ENCODE results near the gene GLOD5.
"Not testable (repeated sequence)": the region's sequence is repeated elsewhere in the genome, so short reads cannot be mapped to it uniquely, and the experiment has no call there.

The GLOD5 gene

GRCh38 chrX:48794911-48795515 is 33.5 kb downstream of the GLOD5 start:
- DNase-seq = no peak

DNA sequence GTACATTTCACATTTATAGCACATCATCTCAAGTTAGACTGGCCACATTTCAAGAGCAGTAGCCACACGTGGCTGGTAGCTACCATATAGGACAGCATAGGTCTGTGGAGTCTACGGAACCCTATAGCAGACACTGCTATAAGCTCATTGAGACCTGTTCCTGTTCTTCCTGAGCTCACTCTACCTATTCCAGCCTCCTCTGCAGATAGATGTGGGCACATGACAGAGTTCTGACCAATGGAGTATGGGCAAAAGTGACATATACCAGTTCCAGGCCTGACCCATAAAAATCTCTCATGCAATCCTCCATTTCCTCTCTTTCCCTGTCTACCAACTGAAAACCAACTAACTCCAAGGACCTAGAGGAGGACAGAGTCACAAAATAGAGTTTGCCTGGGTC is 36.8 kb downstream of the GLOD5 start:
- DNase-seq = no peak

- no peak for DNase-seq
These were observed 39.2 kb downstream of the GLOD5 start for GRCh38 chrX:48800574-48801279.

DNA sequence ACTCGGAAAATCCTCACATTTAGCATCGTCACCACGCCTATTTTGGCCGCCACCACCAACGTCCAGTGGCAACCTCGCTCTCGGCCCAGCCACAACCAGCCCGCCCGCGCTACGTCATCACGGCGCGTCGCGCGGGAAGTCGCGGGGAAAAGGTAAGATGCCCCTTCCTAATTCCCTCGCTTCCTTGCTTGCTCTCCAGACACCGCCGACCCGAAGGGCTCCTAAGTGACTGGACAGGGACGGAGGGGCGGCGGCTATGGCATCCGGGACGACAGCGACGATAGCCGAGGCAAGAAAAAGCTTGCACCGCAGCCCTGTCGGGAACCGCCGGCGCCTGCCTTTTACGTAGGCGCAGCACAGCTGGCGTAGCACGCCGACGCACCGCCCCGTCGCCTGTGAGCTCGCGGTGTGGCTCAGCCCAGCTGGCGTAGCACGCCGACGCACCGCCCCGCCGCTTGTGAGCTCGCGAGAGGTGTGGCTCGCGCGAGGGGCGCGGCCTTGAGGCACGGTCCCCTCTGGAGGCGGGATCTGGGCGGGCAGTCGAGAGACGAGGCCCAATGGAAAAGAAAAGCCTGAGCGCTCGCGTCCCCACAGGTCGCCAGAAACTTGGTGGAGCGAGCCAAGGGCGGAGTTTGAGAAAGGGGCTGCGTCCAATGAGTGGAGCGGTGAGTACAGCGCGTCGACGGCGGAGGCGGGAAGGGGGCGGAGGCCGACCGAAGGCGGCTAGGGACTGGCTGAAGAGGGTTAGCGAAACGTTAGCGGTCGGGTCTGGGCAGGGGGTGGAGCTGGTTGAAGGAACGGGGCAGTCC is 39.9 kb downstream of the GLOD5 start, which contains the start of gene HDAC6:
Gene HDAC6, plus strand, starts transcription at position 788 of the 809 bp plus-strand sequence. CDS start 626 bp downstream, outside the sequence.
- DNase-seq = peak; percentile 95

- DNase-seq = peak; percentile 33
These were observed 40.8 kb downstream of the GLOD5 start for GRCh38 chrX:48802089-48802904.

DNA sequence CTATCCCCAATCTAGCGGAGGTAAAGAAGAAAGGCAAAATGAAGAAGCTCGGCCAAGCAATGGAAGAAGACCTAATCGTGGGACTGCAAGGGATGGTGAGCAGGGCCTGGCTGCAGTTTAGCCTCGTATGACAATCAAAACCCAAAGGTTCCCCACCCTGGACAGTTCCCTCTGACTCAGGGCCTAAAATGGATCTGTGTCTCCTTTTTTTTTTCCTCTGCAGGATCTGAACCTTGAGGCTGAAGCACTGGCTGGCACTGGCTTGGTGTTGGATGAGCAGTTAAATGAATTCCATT is 41.3 kb downstream of the GLOD5 start:
- DNase-seq = no peak

DNA sequence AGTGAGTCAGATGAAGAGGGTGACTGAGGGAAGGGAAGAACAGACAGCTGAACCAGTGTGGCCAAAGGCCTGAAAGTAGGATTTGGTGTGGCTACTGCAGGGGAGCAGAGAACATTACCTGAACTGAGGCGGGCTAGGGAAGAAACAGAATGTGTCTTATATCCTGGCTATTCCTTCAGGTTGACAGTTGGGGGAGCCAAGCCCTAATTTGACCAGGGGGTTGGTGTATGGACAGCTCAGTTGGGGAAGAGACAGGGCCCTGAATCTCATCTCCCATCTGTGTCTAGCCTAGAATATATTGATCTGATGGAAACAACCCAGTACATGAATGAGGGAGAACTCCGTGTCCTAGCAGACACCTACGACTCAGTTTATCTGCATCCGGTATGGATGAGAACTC is 44.5 kb downstream of the GLOD5 start:
- DNase-seq = no peak

- DNase-seq = no peak
These were observed 52.1 kb downstream of the GLOD5 start for GRCh38 chrX:48813644-48814043.

DNA sequence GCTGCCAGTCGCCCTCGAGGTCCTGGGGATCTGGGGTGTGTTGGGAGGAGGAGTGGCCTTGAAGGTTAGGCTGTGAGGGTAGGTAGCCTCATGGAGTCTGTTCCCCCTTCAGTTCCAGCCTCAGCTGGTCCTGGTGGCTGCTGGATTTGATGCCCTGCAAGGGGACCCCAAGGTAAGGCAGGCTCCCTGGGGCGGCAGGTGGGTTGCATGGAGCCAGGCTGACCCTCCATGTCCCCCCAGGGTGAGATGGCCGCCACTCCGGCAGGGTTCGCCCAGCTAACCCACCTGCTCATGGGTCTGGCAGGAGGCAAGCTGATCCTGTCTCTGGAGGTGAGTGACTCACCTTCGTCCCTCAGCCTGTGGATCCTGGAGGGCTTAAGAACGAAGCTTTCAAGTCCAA is 53.2 kb downstream of the GLOD5 start:
- no peak for DNase-seq

DNA sequence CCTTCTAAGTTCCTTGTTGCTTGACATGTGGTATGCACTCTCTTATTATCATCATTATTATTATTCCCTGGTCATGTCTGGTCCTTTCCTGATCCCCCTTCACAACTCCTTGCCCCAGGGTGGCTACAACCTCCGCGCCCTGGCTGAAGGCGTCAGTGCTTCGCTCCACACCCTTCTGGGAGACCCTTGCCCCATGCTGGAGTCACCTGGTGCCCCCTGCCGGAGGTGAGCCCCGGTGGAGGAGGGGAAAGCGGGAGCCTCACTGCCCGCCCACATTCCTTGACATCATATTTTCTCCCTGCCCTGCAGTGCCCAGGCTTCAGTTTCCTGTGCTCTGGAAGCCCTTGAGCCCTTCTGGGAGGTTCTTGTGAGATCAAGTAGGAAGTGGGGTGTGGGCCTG is 53.7 kb downstream of the GLOD5 start:
- no peak for DNase-seq

DNA sequence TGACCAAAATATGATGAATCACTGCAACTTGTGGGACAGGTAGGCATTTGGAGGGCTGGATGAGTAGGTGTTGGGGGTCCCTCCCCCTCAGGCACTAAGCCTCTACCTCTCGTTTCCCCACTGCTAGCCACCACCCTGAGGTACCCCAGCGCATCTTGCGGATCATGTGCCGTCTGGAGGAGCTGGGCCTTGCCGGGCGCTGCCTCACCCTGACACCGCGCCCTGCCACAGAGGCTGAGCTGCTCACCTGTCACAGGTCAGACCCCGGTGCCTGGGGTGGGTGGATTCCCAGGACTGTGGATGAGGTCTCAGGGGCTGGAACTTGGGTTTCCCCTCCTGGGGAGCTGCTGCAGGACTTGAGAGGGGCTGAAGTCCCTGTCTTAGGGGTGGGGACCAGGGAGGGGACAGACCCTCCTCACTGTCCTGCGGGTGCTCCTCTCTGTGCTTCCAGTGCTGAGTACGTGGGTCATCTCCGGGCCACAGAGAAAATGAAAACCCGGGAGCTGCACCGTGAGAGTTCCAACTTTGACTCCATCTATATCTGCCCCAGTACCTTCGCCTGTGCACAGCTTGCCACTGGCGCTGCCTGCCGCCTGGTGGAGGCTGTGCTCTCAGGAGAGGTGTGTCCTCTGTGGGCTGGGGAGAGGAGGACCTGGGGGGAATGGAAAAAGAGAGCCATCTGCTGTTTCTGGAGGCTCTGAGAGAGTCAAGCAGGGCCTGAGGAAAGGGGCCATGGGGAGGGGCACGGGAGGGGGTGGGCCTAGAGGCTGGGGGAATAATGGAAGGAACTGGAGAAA is 54.7 kb downstream of the GLOD5 start:
- no peak for DNase-seq

DNA sequence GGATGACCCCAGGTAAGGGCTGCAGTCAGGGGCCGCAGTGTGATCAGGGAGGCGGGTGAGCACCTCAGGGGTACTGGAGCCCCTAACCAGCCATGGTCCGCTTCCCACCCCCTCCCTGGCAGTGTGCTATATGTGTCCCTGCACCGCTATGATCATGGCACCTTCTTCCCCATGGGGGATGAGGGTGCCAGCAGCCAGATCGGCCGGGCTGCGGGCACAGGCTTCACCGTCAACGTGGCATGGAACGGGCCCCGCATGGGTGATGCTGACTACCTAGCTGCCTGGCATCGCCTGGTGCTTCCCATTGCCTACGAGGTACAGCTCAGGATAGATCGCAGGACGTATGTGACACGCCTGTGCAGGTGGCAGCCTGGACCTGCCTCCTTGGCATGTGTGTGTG is 56.6 kb downstream of the GLOD5 start:
- no peak for DNase-seq

GRCh38 chrX:48818866-48819265 is 57.3 kb downstream of the GLOD5 start:
- DNase-seq = no peak

GRCh38 chrX:48819394-48819793 is 57.8 kb downstream of the GLOD5 start:
- DNase-seq = not testable (repeated sequence)

DNA sequence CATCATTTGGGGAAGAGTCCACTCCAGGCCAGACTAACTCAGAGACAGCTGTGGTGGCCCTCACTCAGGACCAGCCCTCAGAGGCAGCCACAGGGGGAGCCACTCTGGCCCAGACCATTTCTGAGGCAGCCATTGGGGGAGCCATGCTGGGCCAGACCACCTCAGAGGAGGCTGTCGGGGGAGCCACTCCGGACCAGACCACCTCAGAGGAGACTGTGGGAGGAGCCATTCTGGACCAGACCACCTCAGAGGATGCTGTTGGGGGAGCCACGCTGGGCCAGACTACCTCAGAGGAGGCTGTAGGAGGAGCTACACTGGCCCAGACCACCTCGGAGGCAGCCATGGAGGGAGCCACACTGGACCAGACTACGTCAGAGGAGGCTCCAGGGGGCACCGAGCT is 61.5 kb downstream of the GLOD5 start:
- no peak for DNase-seq
